Natural killer cell (primary cell): ENCODE results near the gene CTPS1. TPM values are rescaled to one million over a fixed set of nuclear protein-coding genes. Genes with fewer than 3 reads are reported as not detected.

Experiments used
- ATAC-seq, 3 donors: fragments of 150-1000 bp in 2 of 3; fragments of 200-7000 bp in 1 of 3; cut with Tn5 transposase; 1 replicate in 1 of 3; 2 replicates in 2 of 3; pipeline ENCODE4 v1.10.0; 2021; ENCODE audit warnings: mild to moderate bottlenecking in 2 of 3, moderate library complexity in 2 of 3
- DNase-seq, 2 donors: peaks; one replicate each; pipeline versions ENCODE4 v3.0.0 to v3.0.0-alpha.2; 2013 to 2021; ENCODE audit warnings: mixed read lengths in 1 of 2
- H3K27ac ChIP-seq: one replicate; pipeline ENCODE4 v1.5.1; 2013; ENCODE audit warnings: mild to moderate bottlenecking, low read length
- H3K27me3 ChIP-seq: one replicate; pipeline ENCODE4 v1.6.1; 2013; ENCODE audit warnings: low read length; ENCODE audit not compliant: control insufficient read depth, insufficient read depth
- H3K36me3 ChIP-seq: one replicate; pipeline ENCODE4 v1.6.1; 2013; ENCODE audit warnings: low read length; ENCODE audit not compliant: control insufficient read depth, insufficient read depth
- H3K4me1 ChIP-seq: one replicate; pipeline ENCODE4 v1.6.1; 2013; ENCODE audit warnings: low read length; ENCODE audit not compliant: control insufficient read depth, insufficient read depth
- H3K4me3 ChIP-seq: one replicate; pipeline ENCODE4 v1.5.1; 2013; ENCODE audit warnings: low read length
- H3K9me3 ChIP-seq: one replicate; pipeline ENCODE4 v1.6.1; 2013; ENCODE audit warnings: low read length; ENCODE audit not compliant: control insufficient read depth, insufficient read depth
- H3K27ac Mint-ChIP-seq, 2 donors: one replicate each; pipeline ENCODE4 v1.8.0; 2022; ENCODE audit warnings: mild to moderate bottlenecking in 2 of 2, mixed read lengths in 2 of 2, moderate library complexity in 1 of 2
- H3K27me3 Mint-ChIP-seq, 2 donors: one replicate each; pipeline ENCODE4 v1.8.0; 2022; ENCODE audit warnings: low read depth in 2 of 2, mixed read lengths in 2 of 2
- H3K36me3 Mint-ChIP-seq: one replicate; pipeline ENCODE4 v1.8.0; 2022; ENCODE audit warnings: mixed read lengths
- H3K4me1 Mint-ChIP-seq, 2 donors: one replicate each; pipeline ENCODE4 v1.8.0; 2022; ENCODE audit warnings: mixed read lengths in 2 of 2
- H3K4me3 Mint-ChIP-seq: one replicate; pipeline ENCODE4 v1.8.0; 2022; ENCODE audit warnings: mild to moderate bottlenecking, moderate library complexity, mixed read lengths
- H3K9me3 Mint-ChIP-seq, 2 donors: one replicate each; pipeline ENCODE4 v1.8.0; 2022; ENCODE audit warnings: mixed read lengths in 2 of 2
- WGBS: methylation state at CpG from one replicate; pipeline ENCODE4 v1.1.7; 2013; ENCODE audit warnings: missing lambda C conversion rate; ENCODE audit not compliant: insufficient coverage; 5-methylcytosine and 5-hydroxymethylcytosine counted together
- intact Hi-C: fragments of 100-400 bp; cut with micrococcal nuclease; formaldehyde crosslinking; loops from one replicate; pipeline ENCODE4 v1.14.2; 2022
- total RNA-seq, 4 donors: library from RNA; stranded (reverse); fragments of 120-200 nt in 1 of 4; gene quantifications; one replicate each; pipeline versions ENCODE4 v1.2.3 to v1.2.4, GENCODE V29; 2013 to 2022
- TF ChIP-seq, protein P1 (sequence below): fragments of 200-600 bp; IDR thresholded peaks from one replicate; pipeline ENCODE4 v1.8.0; 2022; ENCODE audit warnings: antibody characterized with exemption

CTPS1 gene
- total RNA-seq, 3 donors from 2014 or later (not counting 1 experiment from before 2014, with no cell fraction given) = 90.5 to 128 (median 99.0) TPM

DNA sequence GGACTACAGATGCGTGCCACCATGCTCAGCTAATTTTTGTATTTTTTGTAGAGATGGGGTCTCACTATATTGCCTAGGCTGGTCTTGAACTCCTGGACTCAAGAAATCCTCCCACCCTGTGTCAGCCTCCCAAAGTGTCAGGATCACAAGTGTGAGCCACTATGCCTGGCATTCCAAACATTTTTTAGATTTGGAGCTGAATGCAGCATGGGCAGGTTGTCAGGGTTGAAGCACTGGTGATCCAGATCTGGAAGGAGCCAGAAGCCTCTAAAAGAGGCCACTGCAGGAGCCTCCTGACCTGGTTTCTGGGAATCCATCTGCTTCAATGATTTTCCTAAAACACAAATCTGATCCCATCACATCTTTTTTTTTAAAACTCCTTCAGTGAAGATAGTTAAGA, 1.8 kb upstream of the CTPS1 start:
- TF ChIP-seq, protein P1, sequence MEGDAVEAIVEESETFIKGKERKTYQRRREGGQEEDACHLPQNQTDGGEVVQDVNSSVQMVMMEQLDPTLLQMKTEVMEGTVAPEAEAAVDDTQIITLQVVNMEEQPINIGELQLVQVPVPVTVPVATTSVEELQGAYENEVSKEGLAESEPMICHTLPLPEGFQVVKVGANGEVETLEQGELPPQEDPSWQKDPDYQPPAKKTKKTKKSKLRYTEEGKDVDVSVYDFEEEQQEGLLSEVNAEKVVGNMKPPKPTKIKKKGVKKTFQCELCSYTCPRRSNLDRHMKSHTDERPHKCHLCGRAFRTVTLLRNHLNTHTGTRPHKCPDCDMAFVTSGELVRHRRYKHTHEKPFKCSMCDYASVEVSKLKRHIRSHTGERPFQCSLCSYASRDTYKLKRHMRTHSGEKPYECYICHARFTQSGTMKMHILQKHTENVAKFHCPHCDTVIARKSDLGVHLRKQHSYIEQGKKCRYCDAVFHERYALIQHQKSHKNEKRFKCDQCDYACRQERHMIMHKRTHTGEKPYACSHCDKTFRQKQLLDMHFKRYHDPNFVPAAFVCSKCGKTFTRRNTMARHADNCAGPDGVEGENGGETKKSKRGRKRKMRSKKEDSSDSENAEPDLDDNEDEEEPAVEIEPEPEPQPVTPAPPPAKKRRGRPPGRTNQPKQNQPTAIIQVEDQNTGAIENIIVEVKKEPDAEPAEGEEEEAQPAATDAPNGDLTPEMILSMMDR = no peak
- peaks cover 17% of the 10 kb centered on the region for H3K4me1 ChIP-seq
- H3K27ac ChIP-seq = no peak overlapping the region
- no peak overlapping the region for H3K4me3 Mint-ChIP-seq
- no CpG with 5 or more reads among the region's 1 CpG for WGBS
- no peaks in the 10 kb centered on the region for H3K27me3 ChIP-seq
- H3K4me1 Mint-ChIP-seq = peaks cover 13 to 25% of the 10 kb centered on the region in 2 donors
- no peaks in the 10 kb centered on the region for H3K9me3 ChIP-seq
- DNase-seq (no peak), ATAC-seq (no peak)
- intact Hi-C loops = no loop called here
- H3K36me3 Mint-ChIP-seq = no peaks in the 10 kb centered on the region
- H3K9me3 Mint-ChIP-seq = no peaks in the 10 kb centered on the region
- no peaks in the 10 kb centered on the region for H3K27me3 Mint-ChIP-seq
- no peaks in the 10 kb centered on the region for H3K36me3 ChIP-seq
- no peak overlapping the region for H3K4me3 ChIP-seq
- H3K27ac Mint-ChIP-seq = no peak overlapping the region

DNA sequence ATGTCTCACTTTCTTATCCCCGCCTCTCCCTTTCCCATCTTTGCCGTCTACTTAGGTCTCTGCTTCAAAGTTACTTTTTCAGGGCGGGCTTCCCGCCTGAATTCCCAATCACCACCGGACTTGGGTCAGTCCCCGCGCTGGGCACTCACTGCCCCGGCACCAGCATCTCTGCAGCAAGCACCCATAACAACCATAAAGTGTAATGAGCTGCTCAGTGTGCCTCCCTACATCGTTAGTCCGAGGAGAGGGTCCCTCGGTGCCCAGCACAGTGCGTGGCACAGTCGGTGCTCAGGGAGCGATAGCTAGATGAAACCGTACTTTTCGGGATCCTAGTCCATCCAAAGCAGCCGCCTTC, 633 bp upstream of the CTPS1 start:
- Mint-ChIP-seq H3K27me3 (no peaks in the 10 kb centered on the region), H3K4me1 (peaks cover 13 to 25% of the 10 kb centered on the region in 2 donors), H3K9me3 (no peaks in the 10 kb centered on the region), H3K4me3 (peak overlapping the region; percentile 88), H3K27ac (peak overlapping the region; percentile 89 to 92), H3K36me3 (no peaks in the 10 kb centered on the region)
- H3K9me3 ChIP-seq = no peaks in the 10 kb centered on the region
- peak overlapping the region; percentile 90 for H3K4me3 ChIP-seq
- WGBS = 38% methylated on average over 17 of the region's 17 CpGs
- ATAC-seq = no peak
- peaks cover 4% of the 10 kb centered on the region for H3K36me3 ChIP-seq
- H3K27ac ChIP-seq = peak overlapping the region; percentile 97
- TF ChIP-seq, protein P1 = no peak
- intact Hi-C loops = no loop called here
- no peaks in the 10 kb centered on the region for H3K27me3 ChIP-seq
- peaks cover 17% of the 10 kb centered on the region for H3K4me1 ChIP-seq
- DNase-seq = peak in 1 of 2 donors; percentile 17

DNA sequence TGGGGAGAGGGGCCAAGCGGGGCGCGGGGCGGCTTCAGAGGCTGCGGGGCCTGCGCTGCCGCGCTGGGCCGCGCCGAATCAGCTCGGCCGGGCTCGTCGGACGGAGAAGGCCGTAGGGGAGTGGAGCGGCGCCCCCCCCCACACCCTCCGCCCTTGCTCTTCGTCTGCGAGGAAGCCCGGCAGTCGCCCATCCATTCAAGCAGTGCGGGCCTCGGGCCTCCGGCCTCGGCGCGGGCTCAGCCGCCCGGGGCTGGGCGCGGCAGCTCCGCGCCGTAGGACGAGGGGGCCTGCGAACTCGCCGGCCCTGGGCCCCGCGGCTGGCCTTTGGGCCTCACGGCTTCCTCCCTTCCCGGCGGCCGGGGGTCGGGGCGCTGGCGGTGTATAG, 564 bp downstream of the CTPS1 start:
- Histone ChIP-seq H3K4me1 (peaks cover 17% of the 10 kb centered on the region), H3K36me3 (peaks cover 13% of the 10 kb centered on the region), H3K27ac (peak overlapping the region; percentile 47), H3K9me3 (no peaks in the 10 kb centered on the region), H3K4me3 (peak overlapping the region; percentile 35), H3K27me3 (no peaks in the 10 kb centered on the region)
- DNase-seq (no peak), ATAC-seq (peak; percentile 29 to 61 (median 44))
- Mint-ChIP-seq H3K36me3 (no peaks in the 10 kb centered on the region), H3K9me3 (no peaks in the 10 kb centered on the region), H3K27me3 (no peaks in the 10 kb centered on the region), H3K27ac (peak overlapping the region; percentile 89 to 92), H3K4me1 (peaks cover 13 to 25% of the 10 kb centered on the region in 2 donors), H3K4me3 (peak overlapping the region; percentile 96)
- TF ChIP-seq, protein P1 = no peak
- intact Hi-C loops = loop anchor here (1.0 kb wide), 1 partner anchor 23 kb away; no protein-coding TSS in a partner anchor
- WGBS = under 1% methylated on average over 50 of the region's 50 CpGs

DNA sequence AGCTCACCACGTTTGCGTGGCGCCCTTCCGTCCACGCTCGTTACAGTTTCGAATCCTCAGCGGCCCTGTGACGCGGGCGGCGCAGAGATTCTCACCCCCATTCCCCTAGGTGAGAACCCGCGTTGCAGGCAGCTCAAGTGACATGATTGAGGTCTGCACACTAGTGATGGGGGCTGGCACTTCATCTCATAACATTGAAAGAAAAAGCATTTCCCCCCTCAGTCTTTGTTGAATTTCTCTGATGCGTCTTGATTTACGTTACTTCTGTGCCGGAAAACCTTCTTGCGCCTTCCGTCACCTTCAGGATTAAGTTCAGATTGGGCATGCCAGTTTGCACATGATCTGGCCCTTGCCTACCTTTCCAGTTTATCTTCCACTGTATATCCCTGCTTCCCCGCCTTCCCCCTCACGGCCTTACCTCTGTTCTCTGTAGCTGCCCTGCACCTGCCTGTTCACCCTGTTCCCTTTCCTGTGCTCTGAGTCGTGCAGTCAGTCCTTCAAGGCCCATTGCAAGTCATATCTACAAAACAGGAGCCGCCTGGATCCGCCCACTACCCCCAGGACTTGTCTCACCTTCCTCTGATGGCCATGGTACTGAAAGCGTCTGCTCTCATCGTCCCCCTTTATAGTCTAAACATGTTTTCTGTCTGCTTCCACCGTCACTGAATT, 1.1 kb downstream of the CTPS1 start:
- H3K4me3 ChIP-seq = peak overlapping the region; percentile 35
- H3K27me3 ChIP-seq = no peaks in the 10 kb centered on the region
- peak overlapping the region; percentile 96 for H3K4me3 Mint-ChIP-seq
- DNase-seq (peak; percentile 70 to 79), ATAC-seq (peak; percentile 53 to 76 (median 63))
- H3K4me1 ChIP-seq = peaks cover 17% of the 10 kb centered on the region
- 22% methylated on average over 27 of the region's 27 CpGs for WGBS
- peaks cover under 1% of the 10 kb centered on the region for H3K36me3 Mint-ChIP-seq
- peaks cover 13 to 25% of the 10 kb centered on the region in 2 donors for H3K4me1 Mint-ChIP-seq
- peaks cover 18% of the 10 kb centered on the region for H3K36me3 ChIP-seq
- H3K27ac Mint-ChIP-seq = peak overlapping the region; percentile 89 to 92
- no peaks in the 10 kb centered on the region for H3K27me3 Mint-ChIP-seq
- intact Hi-C loops = loop anchor here (1.0 kb wide), 1 partner anchor 23 kb away; no protein-coding TSS in a partner anchor
- H3K9me3 ChIP-seq = no peaks in the 10 kb centered on the region
- TF ChIP-seq, protein P1 = no peak
- peak overlapping the region; percentile 47 for H3K27ac ChIP-seq
- no peaks in the 10 kb centered on the region for H3K9me3 Mint-ChIP-seq
